SK-N-SH treated with all-trans-retinoic acid at 6 μM for 48 hours (cell line): ENCODE results near the gene PITPNC1.

ENCODE experiments used
- ATAC-seq: fragments of 200-7000 bp; cut with Tn5 transposase; 3 replicates; pipeline ENCODE4 v1.9.1; 2020; ENCODE audit warnings: mild to moderate bottlenecking, moderate library complexity
- BACH2 ChIP-seq: fragments of 250-450 bp; sonication (Bioruptor Pico); IDR thresholded peaks from 2 replicates; pipeline ENCODE4 v1.9.0; 2021; ENCODE audit warnings: mild to moderate bottlenecking, borderline replicate concordance
- ESRRG ChIP-seq: fragments of 250-450 bp; sonication (Bioruptor Pico); IDR thresholded peaks from 2 replicates; pipeline ENCODE4 v1.6.1; 2021; ENCODE audit warnings: mild to moderate bottlenecking
- ISL1 ChIP-seq: fragments of 250-450 bp; sonication (Bioruptor Pico); IDR thresholded peaks from 2 replicates; pipeline ENCODE4 v2.1.2; 2022; ENCODE audit warnings: mild to moderate bottlenecking, moderate library complexity
- OSR1 ChIP-seq: fragments of 250-450 bp; sonication (Bioruptor Pico); IDR thresholded peaks from 2 replicates; pipeline ENCODE4 v1.8.0; 2022; ENCODE audit warnings: moderate library complexity, mild to moderate bottlenecking, inconsistent platforms
- PATZ1 ChIP-seq: fragments of 250-450 bp; sonication (Bioruptor Pico); IDR thresholded peaks from 2 replicates; pipeline ENCODE4 v1.8.0; 2020; ENCODE audit warnings: mild to moderate bottlenecking, moderate library complexity, borderline replicate concordance
- PPARA ChIP-seq: fragments of 250-450 bp; sonication (Bioruptor Pico); IDR thresholded peaks from 2 replicates; pipeline ENCODE4 v1.5.0; 2020; ENCODE audit warnings: mild to moderate bottlenecking, borderline replicate concordance
- RARB ChIP-seq: fragments of 250-450 bp; sonication (Bioruptor Pico); IDR thresholded peaks from 2 replicates; pipeline ENCODE4 v1.8.0; 2021; ENCODE audit warnings: mild to moderate bottlenecking, moderate library complexity
- SNAI2 ChIP-seq: fragments of 250-450 bp; sonication (Bioruptor Pico); IDR thresholded peaks from 2 replicates; pipeline ENCODE4 v1.5.0; 2020; ENCODE audit warnings: mild to moderate bottlenecking, moderate library complexity
- TCF4 ChIP-seq: fragments of 250-450 bp; sonication (Bioruptor Pico); IDR thresholded peaks from 2 replicates; pipeline ENCODE4 v1.8.0; 2021; ENCODE audit warnings: mild to moderate bottlenecking, moderate library complexity, borderline replicate concordance
- TOX ChIP-seq: fragments of 250-450 bp; sonication (Bioruptor Pico); IDR thresholded peaks from 2 replicates; pipeline ENCODE4 v1.8.0; 2021; ENCODE audit warnings: mild to moderate bottlenecking, moderate library complexity, borderline replicate concordance
- TSHZ2 ChIP-seq: fragments of 250-450 bp; sonication (Bioruptor Pico); IDR thresholded peaks from 2 replicates; pipeline ENCODE4 v1.5.0; 2020; ENCODE audit warnings: mild to moderate bottlenecking, moderate library complexity
- ZC3H10 ChIP-seq: fragments of 250-450 bp; sonication (Bioruptor Pico); IDR thresholded peaks from 2 replicates; pipeline ENCODE4 v1.5.1; 2021; ENCODE audit warnings: mild to moderate bottlenecking, moderate library complexity
- ZFP3 ChIP-seq: fragments of 250-450 bp; sonication (Bioruptor Pico); IDR thresholded peaks from 2 replicates; pipeline ENCODE4 v1.5.0; 2020; ENCODE audit warnings: mild to moderate bottlenecking, moderate library complexity
- ZFP30 ChIP-seq: fragments of 450-650 bp; formaldehyde crosslinking; IDR thresholded peaks from 2 replicates; pipeline ENCODE4 v1.5.0; 2022; ENCODE audit warnings: mild to moderate bottlenecking, moderate library complexity
- ZNF565 ChIP-seq: fragments of 450-650 bp; formaldehyde crosslinking; conservative IDR thresholded peaks from 2 replicates; pipeline ENCODE4 v1.5.0; 2020; ENCODE audit warnings: low read depth, mild to moderate bottlenecking, moderate library complexity
- ZNF8 ChIP-seq: fragments of 450-650 bp; formaldehyde crosslinking; IDR thresholded peaks from 2 replicates; pipeline ENCODE4 v1.5.0; 2020; ENCODE audit warnings: mild to moderate bottlenecking, moderate library complexity
- TF ChIP-seq, protein P1 (sequence below): fragments of 250-450 bp; sonication (Bioruptor Pico); IDR thresholded peaks from 2 replicates; pipeline ENCODE4 v1.8.0; 2021; ENCODE audit warnings: low read depth, mild to moderate bottlenecking, moderate library complexity, borderline replicate concordance
- TF ChIP-seq, protein P2 (sequence below): fragments of 250-450 bp; sonication (Bioruptor Pico); IDR thresholded peaks from 2 replicates; pipeline ENCODE4 v1.5.1; 2020; ENCODE audit warnings: low read depth, mild to moderate bottlenecking, moderate library complexity
- TF ChIP-seq, protein P3 (sequence below): fragments of 250-450 bp; sonication (Bioruptor Pico); IDR thresholded peaks from 2 replicates; pipeline ENCODE4 v1.5.1; 2021; ENCODE audit warnings: mild to moderate bottlenecking, moderate library complexity

Gene PITPNC1

GRCh38 chr17:67503184-67503583 is 126.1 kb downstream of the PITPNC1 start:
- 0 out of 3 replicates have a peak, but pooled peaks have one; percentile 25 for ATAC-seq
- no peak for TF ChIP-seq TSHZ2 (CRISPR knock-in tag)
- TF ChIP-seq ISL1 = peak; percentile 60; the same call in 1 of the 2 replicates
- TF ChIP-seq TOX = no peak
- TF ChIP-seq ZNF565 = no peak
- TF ChIP-seq, protein P1, sequence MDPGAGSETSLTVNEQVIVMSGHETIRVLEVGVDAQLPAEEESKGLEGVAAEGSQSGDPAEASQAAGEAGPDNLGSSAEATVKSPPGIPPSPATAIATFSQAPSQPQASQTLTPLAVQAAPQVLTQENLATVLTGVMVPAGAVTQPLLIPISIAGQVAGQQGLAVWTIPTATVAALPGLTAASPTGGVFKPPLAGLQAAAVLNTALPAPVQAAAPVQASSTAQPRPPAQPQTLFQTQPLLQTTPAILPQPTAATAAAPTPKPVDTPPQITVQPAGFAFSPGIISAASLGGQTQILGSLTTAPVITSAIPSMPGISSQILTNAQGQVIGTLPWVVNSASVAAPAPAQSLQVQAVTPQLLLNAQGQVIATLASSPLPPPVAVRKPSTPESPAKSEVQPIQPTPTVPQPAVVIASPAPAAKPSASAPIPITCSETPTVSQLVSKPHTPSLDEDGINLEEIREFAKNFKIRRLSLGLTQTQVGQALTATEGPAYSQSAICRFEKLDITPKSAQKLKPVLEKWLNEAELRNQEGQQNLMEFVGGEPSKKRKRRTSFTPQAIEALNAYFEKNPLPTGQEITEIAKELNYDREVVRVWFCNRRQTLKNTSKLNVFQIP (CRISPR knock-in tag) = no peak

DNA sequence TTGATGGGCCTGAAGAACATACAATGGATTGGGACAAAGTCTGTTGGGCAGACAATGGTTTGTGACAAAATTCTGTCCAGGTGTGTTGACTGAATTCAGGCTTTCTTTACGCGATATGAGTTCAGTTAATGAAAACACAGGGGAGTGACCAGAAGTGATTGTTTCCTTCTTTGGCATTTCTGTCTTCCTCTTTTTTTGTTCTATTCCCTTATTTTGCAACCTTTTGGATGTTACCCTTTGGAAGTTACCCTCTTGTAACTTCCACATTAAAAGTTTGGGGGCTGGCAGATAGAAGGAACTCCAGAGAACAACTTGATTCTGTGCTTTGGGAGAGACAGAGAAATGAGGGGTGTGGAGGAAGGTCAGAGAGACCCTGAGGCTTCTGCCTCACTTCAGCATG is 126.7 kb downstream of the PITPNC1 start:
- no peak for TF ChIP-seq OSR1
- no peak for TF ChIP-seq SNAI2 (CRISPR knock-in tag)
- no peak for TF ChIP-seq ZC3H10
- TF ChIP-seq, protein P2, sequence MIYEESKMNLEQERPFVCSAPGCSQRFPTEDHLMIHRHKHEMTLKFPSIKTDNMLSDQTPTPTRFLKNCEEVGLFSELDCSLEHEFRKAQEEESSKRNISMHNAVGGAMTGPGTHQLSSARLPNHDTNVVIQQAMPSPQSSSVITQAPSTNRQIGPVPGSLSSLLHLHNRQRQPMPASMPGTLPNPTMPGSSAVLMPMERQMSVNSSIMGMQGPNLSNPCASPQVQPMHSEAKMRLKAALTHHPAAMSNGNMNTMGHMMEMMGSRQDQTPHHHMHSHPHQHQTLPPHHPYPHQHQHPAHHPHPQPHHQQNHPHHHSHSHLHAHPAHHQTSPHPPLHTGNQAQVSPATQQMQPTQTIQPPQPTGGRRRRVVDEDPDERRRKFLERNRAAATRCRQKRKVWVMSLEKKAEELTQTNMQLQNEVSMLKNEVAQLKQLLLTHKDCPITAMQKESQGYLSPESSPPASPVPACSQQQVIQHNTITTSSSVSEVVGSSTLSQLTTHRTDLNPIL (CRISPR knock-in tag) = no peak
- no peak for TF ChIP-seq PPARA (CRISPR knock-in tag)
- TF ChIP-seq ESRRG = no peak
- TF ChIP-seq ZFP3 (CRISPR knock-in tag) = no peak
- TF ChIP-seq TCF4 (CRISPR knock-in tag) = no peak
- no peak for TF ChIP-seq ZNF8
- TF ChIP-seq, protein P1 (CRISPR knock-in tag) = no peak
- TF ChIP-seq BACH2 (CRISPR knock-in tag) = no peak
- TF ChIP-seq, protein P3, sequence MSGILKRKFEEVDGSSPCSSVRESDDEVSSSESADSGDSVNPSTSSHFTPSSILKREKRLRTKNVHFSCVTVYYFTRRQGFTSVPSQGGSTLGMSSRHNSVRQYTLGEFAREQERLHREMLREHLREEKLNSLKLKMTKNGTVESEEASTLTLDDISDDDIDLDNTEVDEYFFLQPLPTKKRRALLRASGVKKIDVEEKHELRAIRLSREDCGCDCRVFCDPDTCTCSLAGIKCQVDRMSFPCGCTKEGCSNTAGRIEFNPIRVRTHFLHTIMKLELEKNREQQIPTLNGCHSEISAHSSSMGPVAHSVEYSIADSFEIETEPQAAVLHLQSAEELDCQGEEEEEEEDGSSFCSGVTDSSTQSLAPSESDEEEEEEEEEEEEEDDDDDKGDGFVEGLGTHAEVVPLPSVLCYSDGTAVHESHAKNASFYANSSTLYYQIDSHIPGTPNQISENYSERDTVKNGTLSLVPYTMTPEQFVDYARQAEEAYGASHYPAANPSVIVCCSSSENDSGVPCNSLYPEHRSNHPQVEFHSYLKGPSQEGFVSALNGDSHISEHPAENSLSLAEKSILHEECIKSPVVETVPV (CRISPR knock-in tag) = no peak
- no peak for TF ChIP-seq ZFP30 (CRISPR knock-in tag)
- TF ChIP-seq ISL1 = no peak
- TF ChIP-seq TSHZ2 (CRISPR knock-in tag) = no peak
- TF ChIP-seq ZNF565 = no peak
- TF ChIP-seq TOX = no peak
- TF ChIP-seq PATZ1 = no peak
- TF ChIP-seq RARB (CRISPR knock-in tag) = no peak
- TF ChIP-seq, all 23 proteins: peak for 0
- ATAC-seq = no peak
